CD4-positive, CD25-positive, alpha-beta regulatory T cell (primary cell): ENCODE results near the gene ARPC5L. TPM values are rescaled to one million over a fixed set of nuclear protein-coding genes. Genes with fewer than 3 reads are reported as not detected.
"Not testable (repeated sequence)": the region's sequence is repeated elsewhere in the genome, so short reads cannot be mapped to it uniquely, and the experiment has no call there.

Experiments
- ATAC-seq, 2 donors: fragments of 150-1000 bp; cut with Tn5 transposase; one replicate each; pipeline ENCODE4 v1.10.0; 2021; ENCODE audit warnings: low read depth in 2 of 2, moderate number of reproducible peaks in 2 of 2, moderate library complexity in 1 of 2
- DNase-seq, 3 donors: peaks; one replicate each; pipeline versions ENCODE4 v3.0.0 to v3.0.0-alpha.2; 2012 to 2022; ENCODE audit warnings: mixed read lengths in 1 of 3
- H3K27ac ChIP-seq: one replicate; pipeline ENCODE4 v1.7.0; 2013; ENCODE audit warnings: mild to moderate bottlenecking, low read length; ENCODE audit not compliant: insufficient read depth, poor library complexity, severe bottlenecking
- H3K27me3 ChIP-seq: one replicate; pipeline ENCODE4 v1.7.0; 2013; ENCODE audit warnings: low read length; ENCODE audit not compliant: control insufficient read depth, insufficient read depth
- H3K36me3 ChIP-seq: one replicate; pipeline ENCODE4 v1.7.0; 2013; ENCODE audit warnings: mild to moderate bottlenecking, low read length, moderate library complexity; ENCODE audit not compliant: control insufficient read depth, insufficient read depth
- H3K4me1 ChIP-seq: 2 replicates; pipeline ENCODE4 v1.7.0; 2013; ENCODE audit warnings: mild to moderate bottlenecking, low read length; ENCODE audit not compliant: insufficient read depth, control insufficient read depth, poor library complexity, severe bottlenecking
- H3K4me3 ChIP-seq: one replicate; pipeline ENCODE4 v1.7.0; 2013; ENCODE audit warnings: low read depth, mild to moderate bottlenecking, low read length, moderate library complexity
- H3K9me3 ChIP-seq, 2 experiments: 1 replicate in 1 of 2; 2 replicates in 1 of 2; pipeline ENCODE4 v1.7.0; 2013; ENCODE audit warnings: low read length in 2 of 2, mild to moderate bottlenecking in 1 of 2, moderate library complexity in 1 of 2; ENCODE audit not compliant: control insufficient read depth in 2 of 2
- H3K27ac Mint-ChIP-seq, 3 donors: one replicate each; pipeline ENCODE4 v1.8.0; 2020 to 2022; ENCODE audit warnings: mild to moderate bottlenecking in 3 of 3, mixed read lengths in 3 of 3, moderate library complexity in 2 of 3
- H3K27me3 Mint-ChIP-seq: one replicate; pipeline ENCODE4 v1.8.0; 2022; ENCODE audit warnings: mild to moderate bottlenecking, mixed read lengths
- H3K36me3 Mint-ChIP-seq: one replicate; pipeline ENCODE4 v1.8.0; 2020; ENCODE audit warnings: mixed read lengths
- H3K4me1 Mint-ChIP-seq, 4 donors: one replicate each; pipeline ENCODE4 v1.8.0; 2020 to 2022; ENCODE audit warnings: mixed read lengths in 4 of 4, mild to moderate bottlenecking in 1 of 4
- H3K4me3 Mint-ChIP-seq, 4 donors: one replicate each; pipeline ENCODE4 v1.8.0; 2020 to 2022; ENCODE audit warnings: mild to moderate bottlenecking in 4 of 4, mixed read lengths in 4 of 4, moderate library complexity in 3 of 4
- H3K9me3 Mint-ChIP-seq, 7 donors: one replicate each; pipeline ENCODE4 v1.8.0; 2020 to 2022; ENCODE audit warnings: mixed read lengths in 7 of 7, mild to moderate bottlenecking in 3 of 7, moderate library complexity in 2 of 7
- polyA plus RNA-seq, 4 donors: library from polyadenylated mRNA; unstranded; fragments of 300-500 nt; fragmentation: Illumina TruSeq; gene quantifications; one replicate each; pipeline ENCODE4 v1.2.3, GENCODE V29; 2021
- total RNA-seq: library from RNA; stranded (reverse); gene quantifications from one replicate; pipeline ENCODE4 v1.2.3, GENCODE V29; 2022

ARPC5L gene
- total and polyA plus RNA-seq, 5 donors from 2014 or later = 48.6 to 63.7 (median 60.7) TPM

DNA sequence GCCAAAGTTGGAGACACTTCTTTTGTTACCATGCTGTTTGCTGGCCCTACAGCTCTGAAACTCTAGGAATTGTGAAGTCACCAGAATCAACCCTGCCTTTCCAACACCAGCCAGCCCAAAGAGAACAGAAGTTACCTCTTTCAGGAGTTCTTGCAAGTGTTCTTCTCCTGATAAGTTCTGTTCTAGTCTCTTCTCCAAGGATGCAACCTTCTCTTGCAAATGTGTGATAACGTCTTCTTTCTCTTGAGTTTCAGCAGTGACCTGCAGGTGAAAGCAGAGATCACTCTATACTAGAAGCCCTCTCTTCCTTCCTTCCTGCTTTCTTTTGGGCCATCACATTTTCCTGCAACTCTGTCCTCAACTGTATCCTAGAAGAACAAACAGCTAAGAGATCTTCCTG, 49.8 kb downstream of the ARPC5L start:
- Mint-ChIP-seq H3K4me1 (peaks cover 0 to 13% (median 8%) of the 10 kb centered on the region in 4 donors), H3K9me3 (peaks cover 0 to 1% (median 0%) of the 10 kb centered on the region in 7 donors), H3K4me3 (no peak overlapping the region), H3K27me3 (no peaks in the 10 kb centered on the region), H3K36me3 (peaks cover 54% of the 10 kb centered on the region), H3K27ac (peak overlapping the region in 2 of 3 donors; percentile 1 to 8)
- Histone ChIP-seq H3K27me3 (no peaks in the 10 kb centered on the region), H3K4me1 (no peaks in the 10 kb centered on the region), H3K9me3 (no peaks in the 10 kb centered on the region), H3K27ac (no peak overlapping the region), H3K4me3 (no peak overlapping the region), H3K36me3 (peaks cover 51% of the 10 kb centered on the region)
- ATAC-seq = no peak
- DNase-seq = no peak

- no peak overlapping the region for H3K27ac ChIP-seq
- H3K27me3 Mint-ChIP-seq = no peaks in the 10 kb centered on the region
- no peaks in the 10 kb centered on the region for H3K27me3 ChIP-seq
- H3K4me1 Mint-ChIP-seq = peaks cover 0 to 9% (median 8%) of the 10 kb centered on the region in 4 donors
- H3K36me3 Mint-ChIP-seq = peaks cover 46% of the 10 kb centered on the region
- H3K9me3 Mint-ChIP-seq = peaks cover 0 to 1% (median 0%) of the 10 kb centered on the region in 7 donors
- peak overlapping the region in 2 of 3 donors; percentile 9 to 31 for H3K27ac Mint-ChIP-seq
- H3K9me3 ChIP-seq = no peaks in the 10 kb centered on the region
- H3K36me3 ChIP-seq = peaks cover 45% of the 10 kb centered on the region
- ATAC-seq (no peak), DNase-seq (no peak)
- no peak overlapping the region for H3K4me3 ChIP-seq
- H3K4me3 Mint-ChIP-seq = no peak overlapping the region
- H3K4me1 ChIP-seq = no peaks in the 10 kb centered on the region
These were observed 51.4 kb downstream of the ARPC5L start for GRCh38 chr9:124913378-124913777.

DNA sequence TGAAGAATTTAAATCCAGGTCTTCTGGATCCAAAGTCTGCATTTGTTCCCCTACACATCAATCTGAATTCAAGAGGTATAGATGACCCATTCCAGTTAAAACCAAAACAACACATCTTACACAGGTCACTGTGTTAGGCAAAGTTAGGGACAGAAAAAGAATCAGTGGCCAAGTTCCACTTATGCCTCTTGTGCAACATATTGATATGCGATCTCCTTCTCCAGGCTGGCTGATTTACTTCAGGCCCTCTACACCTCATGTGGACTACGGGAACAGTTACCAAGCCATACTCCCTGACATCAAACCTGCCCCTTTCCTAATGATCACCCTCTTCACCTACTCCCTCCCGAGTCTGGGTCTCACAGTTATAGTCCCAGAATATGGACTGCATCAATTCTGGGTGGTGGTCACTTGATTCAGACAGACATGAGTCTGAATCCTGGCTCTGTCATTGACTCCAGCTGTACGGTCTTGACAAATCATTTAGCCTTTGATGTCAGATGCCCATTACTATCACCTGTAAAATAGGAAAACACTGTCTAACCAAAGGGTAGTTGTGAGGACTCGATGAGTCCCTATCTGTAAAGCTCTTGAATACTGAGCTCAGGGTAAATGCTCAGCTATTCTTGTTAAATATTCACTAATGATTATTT, 52.9 kb downstream of the ARPC5L start:
- Histone ChIP-seq H3K4me1 (no peaks in the 10 kb centered on the region), H3K27me3 (no peaks in the 10 kb centered on the region), H3K36me3 (peaks cover 49% of the 10 kb centered on the region), H3K27ac (no peak overlapping the region), H3K9me3 (no peaks in the 10 kb centered on the region), H3K4me3 (no peak overlapping the region)
- Mint-ChIP-seq H3K36me3 (peaks cover 51% of the 10 kb centered on the region), H3K27me3 (no peaks in the 10 kb centered on the region), H3K4me1 (peaks cover 0 to 9% (median 8%) of the 10 kb centered on the region in 4 donors), H3K27ac (peak overlapping the region in 1 of 3 donors; percentile 39), H3K9me3 (peaks cover 0 to 1% (median 0%) of the 10 kb centered on the region in 7 donors), H3K4me3 (no peak overlapping the region)
- ATAC-seq (no peak), DNase-seq (no peak)

DNA sequence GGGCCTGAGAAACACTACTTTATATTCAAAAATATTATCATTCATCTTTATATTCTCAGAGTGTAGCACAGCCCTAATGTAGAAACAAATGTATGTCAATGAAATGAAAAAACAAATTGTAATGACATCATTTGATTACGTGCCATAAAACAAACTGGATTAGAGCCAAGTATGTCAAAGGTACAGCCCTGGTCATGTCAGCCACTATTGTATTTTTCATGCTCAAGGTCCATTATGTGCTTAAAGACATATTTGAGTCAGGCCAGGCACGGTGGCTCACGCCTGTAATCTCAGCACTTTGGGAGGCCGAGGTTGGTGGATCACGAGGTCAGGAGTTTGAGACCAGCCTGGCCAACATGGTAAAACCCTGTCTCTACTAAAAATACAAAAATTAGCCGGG, 58.5 kb downstream of the ARPC5L start:
- not testable (repeated sequence) for ATAC-seq, H3K4me3 ChIP-seq, H3K9me3 Mint-ChIP-seq, H3K4me1 ChIP-seq, H3K27me3 Mint-ChIP-seq, H3K4me1 Mint-ChIP-seq, H3K9me3 ChIP-seq, DNase-seq, H3K27me3 ChIP-seq, H3K27ac ChIP-seq, H3K27ac Mint-ChIP-seq, H3K4me3 Mint-ChIP-seq
- peaks cover 52% of the 10 kb centered on the region for H3K36me3 ChIP-seq
- H3K36me3 Mint-ChIP-seq = peaks cover 27% of the 10 kb centered on the region

Other genes starting within 250 kb of the ARPC5L start
- 0.05 TPM for gene NR6A1, start 90.8 kb upstream of the ARPC5L start, total RNA-seq
- not detected for gene NR6A1, start 90.8 kb upstream of the ARPC5L start, polyA plus RNA-seq
- gene OLFML2A, start 85.0 kb upstream of the ARPC5L start, total RNA-seq = not detected
- gene OLFML2A, start 85.0 kb upstream of the ARPC5L start, polyA plus RNA-seq = not detected
- gene WDR38, start 8.7 kb upstream of the ARPC5L start, total RNA-seq = not detected
- gene WDR38, start 8.7 kb upstream of the ARPC5L start, polyA plus RNA-seq = not detected
- 1,242 TPM for gene RPL35, start 173 bp upstream of the ARPC5L start, total RNA-seq
- 1,000 to 10,000 TPM; 1,519 to 2,085 (median 1,866) TPM for gene RPL35, start 173 bp upstream of the ARPC5L start, polyA plus RNA-seq
- 29.1 TPM for gene GOLGA1, start 79.0 kb downstream of the ARPC5L start, total RNA-seq
- 1 to 10 TPM; 4.8 to 7.5 (median 6.3) TPM for gene GOLGA1, start 79.0 kb downstream of the ARPC5L start, polyA plus RNA-seq